ENCODE results near the gene RIMBP2.

DNA sequence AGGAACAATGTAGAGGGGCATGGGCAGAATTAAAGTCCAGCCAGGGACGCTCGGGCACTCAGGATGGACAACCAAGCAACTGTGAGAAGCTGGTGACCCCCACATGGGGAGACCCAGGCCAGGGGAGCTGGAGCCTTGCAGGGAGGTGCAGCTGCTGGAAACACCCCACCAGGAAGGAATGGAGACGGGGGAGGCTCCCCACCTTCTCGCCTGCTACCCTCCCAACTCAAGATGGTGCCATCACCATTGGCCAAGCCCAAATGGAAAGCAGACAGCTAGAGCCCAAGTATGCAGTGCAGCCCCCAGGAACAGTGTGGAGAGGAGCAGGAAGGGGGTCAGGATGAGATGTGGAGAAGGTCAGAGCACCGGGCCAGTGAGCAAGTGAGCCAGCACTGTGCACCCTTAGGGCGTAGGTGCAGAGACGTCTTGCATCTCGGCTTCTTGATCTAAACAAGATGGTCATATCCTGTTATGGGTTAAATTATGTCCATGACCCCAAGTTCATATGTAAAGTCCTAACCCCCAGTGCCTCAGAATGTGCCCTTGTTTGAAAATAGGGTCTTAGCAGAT lies 159.5 kb downstream of the RIMBP2 start:
- TF ChIP-seq CTCF (IDR thresholded peaks at IDR 0.05; ENCODE audit: poor library complexity, severe bottlenecking) (no peak), EP300 (conservative IDR thresholded peaks at IDR 0.05; ENCODE audit: poor library complexity, severe bottlenecking) (no peak), EZH2 (IDR thresholded peaks at IDR 0.05; ENCODE audit: borderline replicate concordance, insufficient read depth, low read length, poor library complexity, severe bottlenecking) (no peak), POLR2AphosphoS5 (IDR thresholded peaks at IDR 0.05) (no peak), RAD21 (conservative IDR thresholded peaks at IDR 0.05) (no peak)
- TF ChIP-seq, protein P1, sequence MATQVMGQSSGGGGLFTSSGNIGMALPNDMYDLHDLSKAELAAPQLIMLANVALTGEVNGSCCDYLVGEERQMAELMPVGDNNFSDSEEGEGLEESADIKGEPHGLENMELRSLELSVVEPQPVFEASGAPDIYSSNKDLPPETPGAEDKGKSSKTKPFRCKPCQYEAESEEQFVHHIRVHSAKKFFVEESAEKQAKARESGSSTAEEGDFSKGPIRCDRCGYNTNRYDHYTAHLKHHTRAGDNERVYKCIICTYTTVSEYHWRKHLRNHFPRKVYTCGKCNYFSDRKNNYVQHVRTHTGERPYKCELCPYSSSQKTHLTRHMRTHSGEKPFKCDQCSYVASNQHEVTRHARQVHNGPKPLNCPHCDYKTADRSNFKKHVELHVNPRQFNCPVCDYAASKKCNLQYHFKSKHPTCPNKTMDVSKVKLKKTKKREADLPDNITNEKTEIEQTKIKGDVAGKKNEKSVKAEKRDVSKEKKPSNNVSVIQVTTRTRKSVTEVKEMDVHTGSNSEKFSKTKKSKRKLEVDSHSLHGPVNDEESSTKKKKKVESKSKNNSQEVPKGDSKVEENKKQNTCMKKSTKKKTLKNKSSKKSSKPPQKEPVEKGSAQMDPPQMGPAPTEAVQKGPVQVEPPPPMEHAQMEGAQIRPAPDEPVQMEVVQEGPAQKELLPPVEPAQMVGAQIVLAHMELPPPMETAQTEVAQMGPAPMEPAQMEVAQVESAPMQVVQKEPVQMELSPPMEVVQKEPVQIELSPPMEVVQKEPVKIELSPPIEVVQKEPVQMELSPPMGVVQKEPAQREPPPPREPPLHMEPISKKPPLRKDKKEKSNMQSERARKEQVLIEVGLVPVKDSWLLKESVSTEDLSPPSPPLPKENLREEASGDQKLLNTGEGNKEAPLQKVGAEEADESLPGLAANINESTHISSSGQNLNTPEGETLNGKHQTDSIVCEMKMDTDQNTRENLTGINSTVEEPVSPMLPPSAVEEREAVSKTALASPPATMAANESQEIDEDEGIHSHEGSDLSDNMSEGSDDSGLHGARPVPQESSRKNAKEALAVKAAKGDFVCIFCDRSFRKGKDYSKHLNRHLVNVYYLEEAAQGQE (IDR thresholded peaks at IDR 0.05; ENCODE audit: borderline replicate concordance), result no peak

Measured in neural cell (in vitro differentiated cells).